Measurements from ENCODE around the gene MT1F.

DNA sequence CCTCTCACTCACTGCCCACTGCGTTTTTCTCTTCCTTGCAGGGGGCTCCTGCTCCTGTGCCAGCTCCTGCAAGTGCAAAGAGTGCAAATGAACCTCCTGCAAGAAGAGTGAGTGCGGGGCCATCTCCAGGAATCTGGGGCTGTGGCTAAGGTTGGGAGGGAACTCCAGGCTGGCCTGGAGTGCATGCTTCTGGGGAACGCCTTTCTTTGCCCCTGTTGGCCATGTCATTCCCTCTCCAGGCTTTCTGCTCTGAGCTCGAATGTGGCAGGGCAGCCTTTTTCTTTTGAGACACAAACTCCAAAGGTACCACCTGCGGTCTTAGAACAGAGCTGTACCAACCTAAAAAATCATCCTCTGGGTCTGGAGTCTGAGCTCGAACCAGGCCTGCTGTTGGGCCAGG is 39.6 kb upstream of the MT1F start:
- TF ChIP-seq, protein P1, sequence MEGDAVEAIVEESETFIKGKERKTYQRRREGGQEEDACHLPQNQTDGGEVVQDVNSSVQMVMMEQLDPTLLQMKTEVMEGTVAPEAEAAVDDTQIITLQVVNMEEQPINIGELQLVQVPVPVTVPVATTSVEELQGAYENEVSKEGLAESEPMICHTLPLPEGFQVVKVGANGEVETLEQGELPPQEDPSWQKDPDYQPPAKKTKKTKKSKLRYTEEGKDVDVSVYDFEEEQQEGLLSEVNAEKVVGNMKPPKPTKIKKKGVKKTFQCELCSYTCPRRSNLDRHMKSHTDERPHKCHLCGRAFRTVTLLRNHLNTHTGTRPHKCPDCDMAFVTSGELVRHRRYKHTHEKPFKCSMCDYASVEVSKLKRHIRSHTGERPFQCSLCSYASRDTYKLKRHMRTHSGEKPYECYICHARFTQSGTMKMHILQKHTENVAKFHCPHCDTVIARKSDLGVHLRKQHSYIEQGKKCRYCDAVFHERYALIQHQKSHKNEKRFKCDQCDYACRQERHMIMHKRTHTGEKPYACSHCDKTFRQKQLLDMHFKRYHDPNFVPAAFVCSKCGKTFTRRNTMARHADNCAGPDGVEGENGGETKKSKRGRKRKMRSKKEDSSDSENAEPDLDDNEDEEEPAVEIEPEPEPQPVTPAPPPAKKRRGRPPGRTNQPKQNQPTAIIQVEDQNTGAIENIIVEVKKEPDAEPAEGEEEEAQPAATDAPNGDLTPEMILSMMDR (IDR thresholded peaks at IDR 0.05; ENCODE audit: borderline replicate concordance, extremely low read depth, low read length, poor library complexity, severe bottlenecking) = no peak
- no peak for TF ChIP-seq EZH2 (IDR thresholded peaks at IDR 0.05; ENCODE audit: borderline replicate concordance, low read depth, low read length, severe bottlenecking)
